GM12878 (cell line): ENCODE results near the gene MSH3. TPM values are rescaled to one million over a fixed set of nuclear protein-coding genes. Genes with fewer than 3 reads are reported as not detected.

ENCODE experiments used
- ATAC-seq: fragments of 200-7000 bp; cut with Tn5 transposase; 3 replicates; pipeline ENCODE4 v1.9.1; 2020; ENCODE audit warnings: mild to moderate bottlenecking, moderate library complexity
- BruUV-seq: library from RNA; stranded (reverse); fragments of 400-500 nt; replicated peaks from 2 replicates; lab custom pipeline; 2021; lab: Mats Ljungman, UMichigan
- CTCF ChIA-PET: fragments of 300-600 bp; sonication (Branson Sonifier 250); formaldehyde crosslinking; extraction: SDS; loops from one replicate; lab custom pipeline; 2021; ENCODE audit warnings: inconsistent platforms; lab: Yijun Ruan, JAX
- POLR2A ChIA-PET: fragments of 350-600 bp; formaldehyde crosslinking; extraction: SDS; loops from one replicate; lab custom pipeline; 2021; ENCODE audit warnings: inconsistent platforms; lab: Charles Lee
- RAD21 ChIA-PET: fragments of 300-600 bp; sonication (Branson Sonifier 250); formaldehyde crosslinking; loops from one replicate; lab custom pipeline; 2023; ENCODE audit warnings: antibody characterized with exemption; ENCODE audit not compliant: unreplicated experiment; lab: Charles Lee
- SMC1A ChIA-PET: fragments of 300-600 bp; sonication (Branson Sonifier 250); formaldehyde crosslinking; loops from one replicate; lab custom pipeline; 2023; ENCODE audit not compliant: unreplicated experiment, uncharacterized antibody; lab: Charles Lee
- DNase-seq: peaks from one replicate; pipeline ENCODE4 v3.0.0-alpha.2; 2011; ENCODE audit warnings: low read depth, low spot score
- FAIRE-seq: peaks from 3 replicates; lab custom pipeline; 2011; peaks lifted over from hg19 to GRCh38; lab: Jason Lieb, UNC
- H2AFZ ChIP-seq: 2 replicates; pipeline ENCODE4 v1.6.0; 2011; ENCODE audit warnings: low read depth, low read length, control low read depth; ENCODE audit not compliant: control insufficient read depth
- H3K27ac ChIP-seq: 2 replicates; pipeline ENCODE4 v1.5.1; 2011; ENCODE audit warnings: control low read depth; ENCODE audit not compliant: control insufficient read depth, insufficient read depth
- H3K27me3 ChIP-seq, 2 experiments: replicated peaks in 1 of 2; 2 replicates each; pipeline versions ENCODE4 v1.6.0 to v1.6.1; 2011; ENCODE audit warnings: low read length in 1 of 2; ENCODE audit not compliant: control insufficient read depth in 2 of 2, insufficient read depth in 2 of 2
- H3K36me3 ChIP-seq, 2 experiments: 2 replicates each; pipeline ENCODE4 v1.5.1; 2011; ENCODE audit warnings: low read length in 1 of 2; ENCODE audit not compliant: control insufficient read depth in 2 of 2, insufficient read depth in 2 of 2
- H3K4me1 ChIP-seq: 2 replicates; pipeline ENCODE4 v1.6.1; 2011; ENCODE audit warnings: mild to moderate bottlenecking, low read length, moderate library complexity, mixed read lengths; ENCODE audit not compliant: control insufficient read depth, insufficient read depth
- H3K4me2 ChIP-seq: 2 replicates; pipeline ENCODE4 v1.6.0; 2011; ENCODE audit warnings: control low read depth; ENCODE audit not compliant: control insufficient read depth, insufficient read depth
- H3K4me3 ChIP-seq: fragments of 200-600 bp; sonication (generic); 2 replicates; pipeline ENCODE4 v1.5.1; 2016
- H3K79me2 ChIP-seq: 2 replicates; pipeline ENCODE4 v1.6.0; 2011; ENCODE audit warnings: low read length; ENCODE audit not compliant: control insufficient read depth, insufficient read depth
- H3K9ac ChIP-seq: 2 replicates; pipeline ENCODE4 v1.8.0; 2011; ENCODE audit warnings: low read length, control low read depth, mixed read lengths; ENCODE audit not compliant: control insufficient read depth, insufficient read depth
- H3K9me3 ChIP-seq: replicated peaks from 3 replicates; pipeline ENCODE4 v1.5.1; 2011; ENCODE audit warnings: mild to moderate bottlenecking, low read length; ENCODE audit not compliant: control insufficient read depth, insufficient read depth
- H4K20me1 ChIP-seq: 2 replicates; pipeline ENCODE4 v1.6.0; 2011; ENCODE audit not compliant: control insufficient read depth, insufficient read depth
- BMI1 ChIP-seq: fragments of 450-650 bp; IDR thresholded peaks from 2 replicates; pipeline ENCODE4 v1.6.1; 2016; ENCODE audit warnings: mild to moderate bottlenecking, moderate library complexity, borderline replicate concordance
- CBX3 ChIP-seq: fragments of 200-600 bp; sonication (generic); IDR thresholded peaks from 2 replicates; pipeline ENCODE4 v1.6.1; 2016; ENCODE audit warnings: low read depth, borderline replicate concordance
- CHD2 ChIP-seq: IDR thresholded peaks from 2 replicates; pipeline ENCODE4 v1.6.1; 2011; ENCODE audit warnings: low read depth, low read length, improper control_type of control experiment, borderline replicate concordance
- CREM ChIP-seq: IDR thresholded peaks from 2 replicates; pipeline ENCODE4 v1.6.1; 2014; ENCODE audit warnings: antibody characterized with exemption, low read depth
- EGR1 ChIP-seq, 2 experiments: IDR thresholded peaks; 1 replicate in 1 of 2; 2 replicates in 1 of 2; pipeline ENCODE4 v1.6.1; 2011 to 2012; ENCODE audit warnings: low read depth in 2 of 2, low read length in 2 of 2, borderline replicate concordance in 1 of 2, mild to moderate bottlenecking in 1 of 2, moderate library complexity in 1 of 2
- ESRRA ChIP-seq: IDR thresholded peaks from 2 replicates; pipeline ENCODE4 v1.6.1; 2012; ENCODE audit warnings: mild to moderate bottlenecking, low read length, improper control_type of control experiment
- FOXM1 ChIP-seq: IDR thresholded peaks from 2 replicates; pipeline ENCODE4 v1.6.1; 2012; ENCODE audit warnings: low read depth, mild to moderate bottlenecking, inconsistent platforms, low read length, moderate library complexity
- HSF1 ChIP-seq: fragments of 150-350 bp; IDR thresholded peaks from 2 replicates; pipeline ENCODE4 v1.6.1; 2014; ENCODE audit warnings: mild to moderate bottlenecking, low read depth, low read length
- IKZF2 ChIP-seq, 2 experiments: fragments of 450-650 bp; IDR thresholded peaks; 2 replicates each; pipeline ENCODE4 v1.6.1; 2017; ENCODE audit warnings: mild to moderate bottlenecking in 2 of 2, moderate library complexity in 2 of 2
- MAX ChIP-seq: IDR thresholded peaks from 2 replicates; pipeline ENCODE4 v1.6.1; 2012; ENCODE audit warnings: low read depth, low read length, improper control_type of control experiment
- NFYB ChIP-seq: IDR thresholded peaks from 2 replicates; pipeline ENCODE4 v1.6.1; 2011; ENCODE audit warnings: low read depth, mild to moderate bottlenecking, low read length, improper control_type of control experiment, moderate library complexity; ENCODE audit not compliant: insufficient read depth
- PBX3 ChIP-seq: IDR thresholded peaks from 2 replicates; pipeline ENCODE4 v1.6.1; 2011; ENCODE audit warnings: mild to moderate bottlenecking, low read depth, low read length, moderate library complexity; ENCODE audit not compliant: insufficient replicate concordance
- POU2F2 ChIP-seq: IDR thresholded peaks from 3 replicates; pipeline ENCODE4 v1.6.1; 2011; ENCODE audit warnings: low read depth, mild to moderate bottlenecking, low read length, borderline replicate concordance
- SMARCA5 ChIP-seq: fragments of 450-650 bp; IDR thresholded peaks from 2 replicates; pipeline ENCODE4 v1.6.1; 2017; ENCODE audit warnings: mild to moderate bottlenecking
- SP1 ChIP-seq: IDR thresholded peaks from one replicate; pipeline ENCODE4 v1.6.1; 2011; ENCODE audit warnings: low read depth, low read length
- TARDBP ChIP-seq: IDR thresholded peaks from 2 replicates; pipeline ENCODE4 v1.6.1; 2016; ENCODE audit warnings: borderline replicate concordance
- TCF7 ChIP-seq: IDR thresholded peaks from 2 replicates; pipeline ENCODE4 v1.6.1; 2014; ENCODE audit warnings: antibody characterized with exemption, borderline replicate concordance
- WGBS: methylation state at CpG from one replicate; pipeline ENCODE4 v1.1.6; 2016; ENCODE audit warnings: low lambda C conversion rate; ENCODE audit not compliant: insufficient replicate concordance, insufficient coverage; ENCODE audit errors: missing lambda C conversion rate; 5-methylcytosine and 5-hydroxymethylcytosine counted together
- in situ Hi-C: fragments of 300-500 bp; cut with MboI; formaldehyde crosslinking; loops from 9 replicates; pipeline ENCODE4 v1.14.3; 2018; ENCODE audit warnings: mixed read lengths
- intact Hi-C: fragments of 100-400 bp; cut with micrococcal nuclease; formaldehyde crosslinking; loops from one replicate; pipeline ENCODE4 v1.14.2; 2022; ENCODE audit not compliant: unreplicated experiment
- polyA plus RNA-seq, 11 experiments: library from polyadenylated mRNA; depleted of rRNA in 4 of 11; unstranded in 6 of 11; stranded (reverse) in 5 of 11; fragments of >200 nt; fragmentation: Nextera tagmentation in 4 of 11; fragmentation: Illumina TruSeq in 1 of 11; extraction: Ambion mirVana in 4 of 11; extraction: Trizol in 1 of 11; gene quantifications; 1 replicate in 1 of 11; 2 replicates in 10 of 11; pipeline versions ENCODE4 v1.2.1 to v1.2.3, GENCODE V29; 2011 to 2016; ENCODE audit warnings: inconsistent platforms in 2 of 11, missing spikeins in 2 of 11, low read depth in 1 of 11
- total RNA-seq, 4 experiments: library from RNA; depleted of rRNA in 3 of 4; stranded (reverse); fragments of >200 nt in 3 of 4; fragmentation: Illumina TruSeq in 1 of 4; extraction: Trizol in 1 of 4; gene quantifications; 2 replicates each; pipeline versions ENCODE4 v1.2.1 to v1.2.3, GENCODE V29; 2013 to 2021

Gene MSH3
- total and polyA plus RNA-seq, 10 of the 15 experiments (the other 5 are each of a cell fraction or from before 2014, with no cell fraction given) = 4.7 to 17.5 (median 12.2) TPM

GRCh38 chr5:80853413-80853812, 199.0 kb downstream of the MSH3 start:
- in situ Hi-C loops = no loop called here
- ChIA-PET CTCF (interaction anchor here (0.7 kb wide), 1 partner anchor 84 kb away, joined by 4 read pairs; no protein-coding TSS in a partner anchor), POLR2A (no interaction called here), SMC1A (interaction anchor here (0.6 kb wide), 2 partner anchors 139 to 153 kb away, joined by 3 read pairs; no protein-coding TSS in a partner anchor), RAD21 (no interaction called here)
- peaks cover 9% of the 10 kb centered on the region for H3K9me3 ChIP-seq
- no peaks in the 10 kb centered on the region for H4K20me1 ChIP-seq
- 98% methylated on average over 2 of the region's 2 CpGs for WGBS
- no peak overlapping the region for H3K4me2 ChIP-seq
- H3K27ac ChIP-seq = no peak overlapping the region
- H3K36me3 ChIP-seq = peaks cover 2 to 11% of the 10 kb centered on the region in 2 experiments; a peak in 3 of 4 replicates
- no TSS peak for BruUV-seq
- no peaks in the 10 kb centered on the region for H3K27me3 ChIP-seq
- DNase-seq = no peak
- TF ChIP-seq CREM (no peak), EGR1 (IDR thresholded peaks at IDR 0.05; ENCODE audit: borderline replicate concordance in 1 of 2, low read depth in 2 of 2, low read length in 2 of 2) (no peak), TCF7 (no peak), MAX (no peak), FOXM1 (no peak), SP1 (no peak), ESRRA (no peak), IKZF2 (IDR thresholded peaks at IDR 0.05) (no peak)
- FAIRE-seq = no peak
- H3K79me2 ChIP-seq = no peaks in the 10 kb centered on the region
- intact Hi-C loops = no loop called here
- no peaks in the 10 kb centered on the region; the same call in 1 of the 2 replicates for H3K4me1 ChIP-seq
- no peak overlapping the region for H2AFZ ChIP-seq
- H3K4me3 ChIP-seq = no peak overlapping the region
- no peak overlapping the region for H3K9ac ChIP-seq
- ATAC-seq = no peak

- CTCF ChIA-PET = no interaction called here
- SMC1A ChIA-PET = interaction anchor here (0.6 kb wide), 1 partner anchor 196 kb away, joined by 3 read pairs; no protein-coding TSS in a partner anchor
- DNase-seq = no peak
- TF ChIP-seq NFYB = no peak
- no peak for TF ChIP-seq HSF1
- no peak for TF ChIP-seq BMI1
- TF ChIP-seq SMARCA5 = no peak
- TF ChIP-seq POU2F2 = no peak
- TF ChIP-seq PBX3 = no peak
- no peak for TF ChIP-seq TARDBP
- no peak for TF ChIP-seq CHD2
- TF ChIP-seq CBX3 = no peak
These were observed 200.1 kb downstream of the MSH3 start for GRCh38 chr5:80854583-80854982.

More at GRCh38 chr5:80854583-80854982, 200.1 kb downstream of the MSH3 start:
- ChIA-PET POLR2A (no interaction called here), RAD21 (no interaction called here)
- ATAC-seq (no peak), FAIRE-seq (no peak)
- no TSS peak for BruUV-seq
- Histone ChIP-seq H2AFZ (no peak overlapping the region), H3K27ac (no peak overlapping the region), H3K9ac (no peak overlapping the region), H4K20me1 (no peaks in the 10 kb centered on the region), H3K27me3 (no peaks in the 10 kb centered on the region), H3K4me3 (no peak overlapping the region), H3K79me2 (no peaks in the 10 kb centered on the region), H3K36me3 (peaks cover 0 to 4% of the 10 kb centered on the region in 2 experiments; a peak in 2 of 4 replicates), H3K9me3 (peaks cover 3% of the 10 kb centered on the region), H3K4me1 (no peaks in the 10 kb centered on the region; the same call in 1 of the 2 replicates), H3K4me2 (no peak overlapping the region)
- WGBS = 98% methylated on average over 2 of the region's 2 CpGs
- intact Hi-C loops = no loop called here
- in situ Hi-C loops = no loop called here
